ENCODE results near the gene LCTL. TPM values are rescaled to one million over a fixed set of nuclear protein-coding genes. Genes with fewer than 3 reads are reported as not detected.
A peak's percentile ranks its signal among the peaks of the same experiment; 100 is the strongest.
"Not testable (repeated sequence)": the region's sequence is repeated elsewhere in the genome, so short reads cannot be mapped to it uniquely, and the experiment has no call there.

Gene LCTL
- total RNA-seq, 1 donor from 2014 or later = 0.50 TPM

DNA sequence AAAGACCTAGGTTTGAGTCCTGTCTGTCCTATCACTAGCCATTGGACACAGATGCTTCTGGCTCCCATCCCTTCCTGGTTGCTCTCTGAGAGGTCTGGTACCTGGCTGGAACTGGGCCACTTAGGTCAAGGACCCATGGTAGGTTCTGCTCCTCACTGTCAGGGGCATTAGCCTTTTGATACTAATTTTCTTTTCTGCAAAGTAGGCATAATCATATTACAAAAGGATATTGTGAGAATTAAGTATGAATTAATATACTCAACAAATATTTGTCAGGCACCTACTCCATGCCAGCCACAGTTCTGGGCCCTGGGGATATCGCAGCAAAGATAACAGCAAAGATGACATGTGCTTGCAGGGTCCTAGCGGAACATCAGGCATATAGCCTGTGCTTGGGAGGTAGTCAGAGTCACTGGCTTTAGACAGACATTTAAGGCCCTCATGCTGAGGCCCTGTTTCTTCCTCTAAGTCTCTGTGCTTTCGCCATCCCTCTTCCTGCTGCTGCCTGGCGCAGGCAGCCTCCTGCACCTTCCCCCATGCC lies 25.6 kb upstream of the LCTL start:
- no peak for DNase-seq (ENCODE audit: low spot score)
- no peak overlapping the region for H3K4me3 Mint-ChIP-seq (ENCODE audit: unreplicated experiment)
- H3K36me3 Mint-ChIP-seq (ENCODE audit: low read depth) = no peaks in the 10 kb centered on the region
- no peak overlapping the region for H3K27ac Mint-ChIP-seq (ENCODE audit: unreplicated experiment)
- no peaks in the 10 kb centered on the region for H3K4me1 Mint-ChIP-seq (ENCODE audit: low read depth)
- TF ChIP-seq, protein P1, sequence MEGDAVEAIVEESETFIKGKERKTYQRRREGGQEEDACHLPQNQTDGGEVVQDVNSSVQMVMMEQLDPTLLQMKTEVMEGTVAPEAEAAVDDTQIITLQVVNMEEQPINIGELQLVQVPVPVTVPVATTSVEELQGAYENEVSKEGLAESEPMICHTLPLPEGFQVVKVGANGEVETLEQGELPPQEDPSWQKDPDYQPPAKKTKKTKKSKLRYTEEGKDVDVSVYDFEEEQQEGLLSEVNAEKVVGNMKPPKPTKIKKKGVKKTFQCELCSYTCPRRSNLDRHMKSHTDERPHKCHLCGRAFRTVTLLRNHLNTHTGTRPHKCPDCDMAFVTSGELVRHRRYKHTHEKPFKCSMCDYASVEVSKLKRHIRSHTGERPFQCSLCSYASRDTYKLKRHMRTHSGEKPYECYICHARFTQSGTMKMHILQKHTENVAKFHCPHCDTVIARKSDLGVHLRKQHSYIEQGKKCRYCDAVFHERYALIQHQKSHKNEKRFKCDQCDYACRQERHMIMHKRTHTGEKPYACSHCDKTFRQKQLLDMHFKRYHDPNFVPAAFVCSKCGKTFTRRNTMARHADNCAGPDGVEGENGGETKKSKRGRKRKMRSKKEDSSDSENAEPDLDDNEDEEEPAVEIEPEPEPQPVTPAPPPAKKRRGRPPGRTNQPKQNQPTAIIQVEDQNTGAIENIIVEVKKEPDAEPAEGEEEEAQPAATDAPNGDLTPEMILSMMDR (IDR thresholded peaks at IDR 0.05) = no peak
- peaks cover 11% of the 10 kb centered on the region for H3K27me3 Mint-ChIP-seq (ENCODE audit: low read depth)
- H3K9me3 Mint-ChIP-seq (ENCODE audit: low read depth) = no peaks in the 10 kb centered on the region

DNA sequence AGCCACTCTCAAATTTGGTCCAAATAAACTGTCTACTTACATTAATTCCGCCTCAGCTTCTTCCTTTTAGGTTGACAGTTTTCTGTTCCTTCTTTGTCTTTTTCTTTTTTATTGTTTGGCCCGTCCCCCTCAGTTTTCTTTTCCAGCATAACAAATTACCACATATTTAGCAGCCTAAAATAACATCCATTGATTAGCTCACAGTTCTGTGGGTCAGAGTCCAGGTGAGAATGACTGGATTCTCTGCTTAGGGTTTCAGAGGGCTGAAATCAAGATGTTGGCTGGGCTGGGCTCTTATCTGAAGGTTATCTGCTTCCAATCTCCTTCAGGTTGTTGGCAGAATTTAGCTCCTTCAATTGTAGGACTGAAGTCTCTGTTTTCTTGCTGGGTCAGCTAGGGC lies 24.6 kb upstream of the LCTL start:
- DNase-seq (ENCODE audit: low spot score) = no peak
- TF ChIP-seq, protein P1 (IDR thresholded peaks at IDR 0.05) = no peak
- Mint-ChIP-seq H3K36me3 (ENCODE audit: low read depth) (no peaks in the 10 kb centered on the region), H3K27me3 (ENCODE audit: low read depth) (peaks cover 19% of the 10 kb centered on the region), H3K4me1 (ENCODE audit: low read depth) (no peaks in the 10 kb centered on the region), H3K4me3 (ENCODE audit: unreplicated experiment) (no peak overlapping the region), H3K27ac (ENCODE audit: unreplicated experiment) (no peak overlapping the region), H3K9me3 (ENCODE audit: low read depth) (no peaks in the 10 kb centered on the region)

DNA sequence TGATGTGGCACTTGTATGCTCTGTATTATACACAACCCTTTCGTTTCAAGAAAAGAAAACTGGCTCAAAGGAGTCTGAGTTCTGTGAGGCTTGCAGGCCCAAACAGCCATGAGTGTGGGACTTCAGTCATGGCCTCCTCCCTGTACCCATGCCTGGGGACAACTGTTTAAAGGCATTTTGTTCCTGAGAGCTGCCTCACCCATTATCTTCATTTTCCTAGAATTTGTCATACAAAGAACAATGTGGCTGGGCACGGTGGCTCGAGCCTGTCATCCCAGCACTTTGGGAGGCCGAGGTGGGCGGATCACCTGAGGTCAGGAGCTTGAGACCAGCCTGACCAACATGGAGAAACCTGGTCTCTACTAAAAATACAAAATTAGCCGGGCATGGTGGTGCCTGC lies 23.6 kb upstream of the LCTL start:
- not testable (repeated sequence) for H3K4me3 Mint-ChIP-seq (ENCODE audit: unreplicated experiment); H3K9me3 Mint-ChIP-seq (ENCODE audit: low read depth); H3K4me1 Mint-ChIP-seq (ENCODE audit: low read depth); DNase-seq (ENCODE audit: low spot score); H3K36me3 Mint-ChIP-seq (ENCODE audit: low read depth)
- peak overlapping the region; percentile 27 for H3K27ac Mint-ChIP-seq (ENCODE audit: unreplicated experiment)
- peaks cover 19% of the 10 kb centered on the region for H3K27me3 Mint-ChIP-seq (ENCODE audit: low read depth)

DNA sequence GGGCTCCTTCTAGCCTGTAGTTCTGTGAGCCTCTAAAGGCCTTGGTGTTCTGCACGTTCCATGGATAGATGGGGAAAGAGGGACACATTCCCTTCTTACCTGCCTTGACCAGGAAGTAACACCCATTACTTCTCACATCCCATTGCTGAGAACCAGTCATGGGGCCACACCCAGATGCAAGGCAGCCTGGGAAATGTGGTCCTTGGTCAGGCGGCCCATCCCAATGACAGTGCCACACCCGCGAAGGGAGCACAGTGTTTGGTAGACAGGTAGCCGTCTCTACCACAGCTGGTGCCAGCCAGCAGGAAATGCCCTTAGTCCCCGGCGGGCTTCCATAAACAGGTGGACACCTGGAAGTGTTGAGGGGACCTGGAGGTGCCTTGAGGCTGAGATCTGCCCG lies 23.2 kb upstream of the LCTL start:
- H3K4me3 Mint-ChIP-seq (ENCODE audit: unreplicated experiment) = no peak overlapping the region
- no peak overlapping the region for H3K27ac Mint-ChIP-seq (ENCODE audit: unreplicated experiment)
- H3K9me3 Mint-ChIP-seq (ENCODE audit: low read depth) = no peaks in the 10 kb centered on the region
- DNase-seq (ENCODE audit: low spot score) = no peak
- peaks cover 19% of the 10 kb centered on the region for H3K27me3 Mint-ChIP-seq (ENCODE audit: low read depth)
- H3K36me3 Mint-ChIP-seq (ENCODE audit: low read depth) = no peaks in the 10 kb centered on the region
- TF ChIP-seq, protein P1 (IDR thresholded peaks at IDR 0.05) = no peak
- no peaks in the 10 kb centered on the region for H3K4me1 Mint-ChIP-seq (ENCODE audit: low read depth)

DNA sequence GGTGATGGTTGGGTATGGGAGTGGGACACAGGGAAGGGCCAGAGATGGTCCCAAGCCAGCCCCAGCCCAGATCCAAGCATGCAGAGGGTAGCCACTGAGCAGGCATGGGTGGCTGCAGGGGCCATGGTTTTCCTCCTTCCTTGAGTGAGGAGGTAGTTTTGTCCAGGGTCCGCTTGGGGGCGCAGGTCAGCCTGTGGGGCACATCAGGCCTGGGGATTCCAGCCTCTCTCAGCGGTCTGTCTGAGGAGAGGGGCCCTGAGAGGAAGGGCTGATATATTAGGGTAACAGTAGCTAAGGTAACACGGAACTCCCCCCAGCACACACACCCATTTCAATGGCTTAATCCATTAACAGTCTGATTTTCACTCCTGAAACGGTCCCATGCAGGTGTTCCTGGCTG lies 22.7 kb upstream of the LCTL start:
- peaks cover 19% of the 10 kb centered on the region for H3K27me3 Mint-ChIP-seq (ENCODE audit: low read depth)
- H3K4me3 Mint-ChIP-seq (ENCODE audit: unreplicated experiment) = no peak overlapping the region

DNA sequence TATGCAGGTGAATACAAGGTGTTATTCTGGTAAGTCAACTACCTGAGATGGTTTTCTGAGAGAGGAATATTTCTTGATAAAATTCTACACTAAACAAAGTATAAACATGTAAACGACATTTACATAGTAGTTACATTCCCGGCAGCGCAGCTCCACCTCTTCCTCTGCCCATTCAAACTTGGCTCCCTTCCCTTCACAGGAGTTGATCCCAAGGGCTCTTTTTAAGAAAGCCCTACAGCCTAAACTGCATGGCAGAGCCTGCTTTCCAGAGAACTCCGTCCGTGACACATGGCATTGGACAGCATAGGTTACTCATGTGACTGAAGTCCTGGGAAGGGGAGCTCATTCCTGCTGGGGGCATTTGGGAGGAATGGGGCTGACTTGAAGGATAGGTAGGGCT lies 22.0 kb upstream of the LCTL start:
- DNase-seq (ENCODE audit: low spot score) = no peak
- TF ChIP-seq, protein P1 (IDR thresholded peaks at IDR 0.05) = no peak
- Mint-ChIP-seq H3K4me1 (ENCODE audit: low read depth) (no peaks in the 10 kb centered on the region), H3K9me3 (ENCODE audit: low read depth) (no peaks in the 10 kb centered on the region), H3K4me3 (ENCODE audit: unreplicated experiment) (no peak overlapping the region), H3K27ac (ENCODE audit: unreplicated experiment) (no peak overlapping the region), H3K27me3 (ENCODE audit: low read depth) (peaks cover 19% of the 10 kb centered on the region), H3K36me3 (ENCODE audit: low read depth) (no peaks in the 10 kb centered on the region)

More for the DNA sequence above, 22.7 kb upstream of the LCTL start:
- H3K4me1 Mint-ChIP-seq (ENCODE audit: low read depth) = no peaks in the 10 kb centered on the region
- no peaks in the 10 kb centered on the region for H3K9me3 Mint-ChIP-seq (ENCODE audit: low read depth)
- DNase-seq (ENCODE audit: low spot score) = no peak
- no peaks in the 10 kb centered on the region for H3K36me3 Mint-ChIP-seq (ENCODE audit: low read depth)
- no peak overlapping the region for H3K27ac Mint-ChIP-seq (ENCODE audit: unreplicated experiment)
- TF ChIP-seq, protein P1 (IDR thresholded peaks at IDR 0.05) = no peak

Data from chondrocyte (in vitro differentiated cells).